Kidney epithelial cell (primary cell): ENCODE measurements around the gene PRRX1. TPM values are rescaled to one million over a fixed set of nuclear protein-coding genes. Genes with fewer than 3 reads are reported as not detected.

ENCODE experiments used
- DNase-seq: peaks from one replicate; pipeline ENCODE4 v3.0.0-alpha.2; 2010; ENCODE audit warnings: low read depth
- H3K27me3 ChIP-seq: 2 replicates; pipeline ENCODE4 v1.6.0; 2011; ENCODE audit warnings: low read length; ENCODE audit not compliant: control insufficient read depth, insufficient read depth
- H3K36me3 ChIP-seq: 2 replicates; pipeline ENCODE4 v1.5.1; 2011; ENCODE audit warnings: low read length; ENCODE audit not compliant: control insufficient read depth, insufficient read depth
- H3K4me3 ChIP-seq: 2 replicates; pipeline ENCODE4 v1.5.1; 2011; ENCODE audit warnings: low read depth, mild to moderate bottlenecking, control low read depth, low read length
- CTCF ChIP-seq: IDR thresholded peaks from 2 replicates; pipeline ENCODE4 v1.5.1; 2011; ENCODE audit warnings: mild to moderate bottlenecking, moderate library complexity, low read length, control low read depth, inconsistent platforms; ENCODE audit not compliant: insufficient read depth, poor library complexity, severe bottlenecking
- total RNA-seq: library from RNA; depleted of rRNA; stranded (reverse); fragments of >200 nt; gene quantifications from 2 replicates; pipeline ENCODE4 v1.2.3, GENCODE V29; 2015

Gene PRRX1
- total RNA-seq, 1 donor from 2014 or later = 2.9 TPM

DNA sequence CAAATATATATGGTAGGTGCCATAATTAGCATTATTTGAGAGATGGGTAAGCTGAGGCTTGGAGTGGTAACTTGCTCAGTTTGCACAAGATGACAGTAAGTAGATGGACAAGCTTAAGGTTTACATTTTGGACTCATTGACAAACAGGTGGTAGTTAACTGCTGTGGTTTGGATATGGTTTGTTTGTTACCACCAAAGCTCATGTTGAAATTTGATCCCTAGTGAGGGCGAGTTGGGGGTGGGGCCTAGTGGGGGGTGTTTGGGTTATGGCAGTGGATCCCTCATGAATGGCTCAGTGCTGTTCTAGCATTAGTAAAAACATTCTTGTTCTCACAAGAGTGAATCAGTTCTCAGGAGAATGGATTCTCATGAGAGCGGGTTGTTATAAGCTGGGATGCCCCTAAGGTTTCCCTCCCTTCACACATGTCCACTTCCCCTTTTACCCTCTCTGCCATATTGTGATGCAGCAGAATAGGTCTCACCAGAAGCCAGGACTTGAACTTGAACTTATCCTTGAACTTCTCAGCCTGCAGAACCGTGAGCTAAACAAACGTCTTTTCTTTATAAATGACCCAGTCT lies 6.6 kb upstream of the PRRX1 start:
- DNase-seq = no peak
- TF ChIP-seq CTCF = no peak
- H3K4me3 ChIP-seq = no peak overlapping the region
- no peaks in the 10 kb centered on the region for H3K36me3 ChIP-seq
- peaks cover 39% of the 10 kb centered on the region for H3K27me3 ChIP-seq

- no peak for TF ChIP-seq CTCF
- no peak for DNase-seq
Measured at GRCh38 chr1:170659399-170660035, 4.4 kb upstream of the PRRX1 start.

DNA sequence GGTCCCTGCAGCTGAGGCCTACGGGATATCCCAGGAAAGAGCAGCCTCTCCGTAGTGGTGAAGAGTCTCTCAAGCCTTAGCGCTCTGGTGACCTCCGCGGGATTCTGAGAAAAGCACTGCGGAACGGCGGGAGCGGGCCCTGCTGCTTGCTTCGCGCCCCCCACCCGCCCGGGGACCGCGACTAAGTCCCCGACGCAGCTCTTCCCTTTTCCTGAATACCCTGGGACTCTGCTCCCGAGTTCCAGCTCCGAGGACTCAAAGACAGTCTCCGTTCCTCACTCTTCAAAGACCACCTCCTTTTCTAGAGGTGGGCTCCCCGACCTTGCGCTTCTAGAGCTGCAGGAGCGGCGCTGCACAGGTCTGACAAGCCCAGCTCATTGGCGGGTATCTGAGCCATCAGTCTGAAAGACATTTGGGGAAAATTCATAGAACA lies 3.6 kb upstream of the PRRX1 start:
- no peak for DNase-seq
- no peak overlapping the region for H3K4me3 ChIP-seq
- H3K27me3 ChIP-seq = peaks cover 68% of the 10 kb centered on the region
- no peaks in the 10 kb centered on the region for H3K36me3 ChIP-seq
- TF ChIP-seq CTCF = no peak

More at GRCh38 chr1:170659399-170660035, 4.4 kb upstream of the PRRX1 start:
- peaks cover 60% of the 10 kb centered on the region for H3K27me3 ChIP-seq
- no peak overlapping the region for H3K4me3 ChIP-seq
- no peaks in the 10 kb centered on the region for H3K36me3 ChIP-seq

DNA sequence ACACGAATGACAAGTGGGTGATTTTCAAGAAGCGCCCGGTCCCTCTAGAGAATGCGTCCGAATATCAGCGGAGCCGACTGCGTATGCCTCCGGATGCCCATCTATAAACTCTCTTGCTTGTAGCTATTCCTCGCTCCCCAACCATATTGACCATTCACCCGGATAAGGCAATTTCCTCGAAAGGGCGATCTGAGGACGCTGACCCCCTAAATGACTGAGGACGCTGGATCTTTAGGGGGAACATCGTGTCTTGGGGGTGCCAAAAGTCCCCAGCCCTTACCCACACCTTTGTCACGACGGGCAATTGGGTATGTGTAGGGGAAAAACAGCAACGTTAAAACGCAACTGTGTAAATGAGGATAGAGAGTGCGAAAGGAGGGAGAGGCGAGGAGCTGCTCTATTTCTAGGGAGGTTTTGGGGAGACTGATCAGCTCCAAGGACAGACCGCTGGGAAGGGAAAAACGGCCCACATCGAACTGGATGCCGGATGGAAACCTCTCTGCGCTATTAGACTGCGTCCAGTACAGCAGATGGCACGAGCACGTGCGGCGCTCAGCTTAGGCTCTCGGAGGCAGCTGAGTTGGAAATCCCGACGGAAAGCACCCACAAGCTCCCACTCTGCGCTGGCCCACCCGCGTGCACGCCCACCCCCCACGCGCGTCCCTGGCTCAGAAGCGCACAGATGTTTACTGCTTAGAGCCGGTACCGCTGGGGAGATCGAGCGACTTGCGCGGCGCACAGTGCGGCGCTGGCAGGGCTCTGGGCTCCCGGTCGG lies 2.9 kb upstream of the PRRX1 start:
- Histone ChIP-seq H3K27me3 (peaks cover 74% of the 10 kb centered on the region), H3K4me3 (no peak overlapping the region)

GRCh38 chr1:170661646-170662411 lies 2.1 kb upstream of the PRRX1 start:
- peaks cover 80% of the 10 kb centered on the region for H3K27me3 ChIP-seq
- H3K4me3 ChIP-seq = no peak overlapping the region
- DNase-seq = no peak
- no peaks in the 10 kb centered on the region for H3K36me3 ChIP-seq
- no peak for TF ChIP-seq CTCF

More for the DNA sequence above, 2.9 kb upstream of the PRRX1 start:
- H3K36me3 ChIP-seq = no peaks in the 10 kb centered on the region
- TF ChIP-seq CTCF = no peak
- no peak for DNase-seq
